ENCODE measurements around the gene RARS1. TPM values are rescaled to one million over a fixed set of nuclear protein-coding genes. Genes with fewer than 3 reads are reported as not detected.
"Not testable (repeated sequence)": the region's sequence is repeated elsewhere in the genome, so short reads cannot be mapped to it uniquely, and the experiment has no call there.

The RARS1 gene
- total and polyA plus RNA-seq, 3 experiments from 2014 or later, result 24.6 to 144 (median 144) TPM

DNA sequence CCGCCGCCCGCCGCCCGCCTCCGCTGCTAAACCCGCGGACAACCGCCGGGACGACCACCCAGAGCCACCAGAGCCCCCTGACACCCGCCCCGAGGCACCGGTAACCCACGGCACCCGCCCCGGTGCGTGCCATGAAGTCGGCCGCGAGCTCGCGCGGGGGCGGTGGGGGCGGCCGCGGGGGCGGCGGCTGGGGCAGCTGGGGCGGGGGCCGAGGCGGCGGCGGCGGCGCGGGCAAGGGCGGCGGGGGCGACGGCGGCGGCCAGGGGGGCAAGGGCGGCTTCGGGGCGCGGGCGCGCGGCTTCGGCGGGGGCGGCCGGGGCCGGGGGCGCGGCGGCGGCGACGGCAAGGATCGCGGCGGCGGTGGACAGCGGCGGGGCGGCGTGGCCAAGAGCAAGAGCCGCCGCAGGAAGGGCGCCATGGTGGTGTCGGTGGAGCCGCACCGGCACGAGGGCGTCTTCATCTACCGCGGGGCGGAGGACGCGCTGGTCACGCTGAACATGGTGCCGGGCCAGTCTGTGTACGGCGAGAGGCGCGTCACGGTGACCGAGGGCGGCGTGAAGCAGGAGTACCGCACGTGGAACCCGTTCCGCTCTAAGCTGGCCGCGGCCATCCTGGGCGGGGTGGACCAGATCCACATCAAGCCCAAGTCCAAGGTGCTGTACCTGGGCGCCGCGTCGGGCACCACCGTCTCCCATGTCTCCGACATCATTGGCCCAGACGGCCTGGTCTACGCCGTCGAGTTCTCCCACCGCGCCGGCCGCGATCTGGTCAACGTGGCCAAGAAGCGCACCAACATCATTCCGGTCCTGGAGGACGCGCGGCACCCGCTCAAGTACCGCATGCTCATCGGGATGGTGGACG, 43.3 kb downstream of the RARS1 start:
- H3K27ac ChIP-seq (ENCODE audit: low read depth, low read length), result no peak overlapping the region
- H3K4me3 ChIP-seq (ENCODE audit: low read length), result no peak overlapping the region
- Mint-ChIP-seq H3K4me3 (peak overlapping the region in 6 of 7 donors; percentile 32 to 79 (median 64)), H3K27me3 (peaks cover 39 to 52% of the 10 kb centered on the region in 2 donors), H3K27ac (no peak overlapping the region), H3K9me3 (peaks cover 0 to 6% (median 0%) of the 10 kb centered on the region in 5 donors), H3K4me1 (peaks cover 8 to 15% (median 9%) of the 10 kb centered on the region in 3 donors), H3K36me3 (no peaks in the 10 kb centered on the region)
- H3K36me3 ChIP-seq (ENCODE audit: insufficient read depth, low read length), result no peaks in the 10 kb centered on the region
- no peaks in the 10 kb centered on the region for H3K4me1 ChIP-seq (ENCODE audit: insufficient read depth, low read length)
- ChIA-PET POLR2A (no interaction called here), CTCF (no interaction called here)
- DNase-seq, result no peak
- H3K9me3 ChIP-seq (ENCODE audit: low read length), result no peaks in the 10 kb centered on the region
- peaks cover 18% of the 10 kb centered on the region for H3K27me3 ChIP-seq (ENCODE audit: insufficient read depth, low read length, poor library complexity, severe bottlenecking)

GRCh38 chr5:168530621-168531150, 44.4 kb downstream of the RARS1 start:
- no peak overlapping the region for H3K27ac ChIP-seq (ENCODE audit: low read depth, low read length)
- no peaks in the 10 kb centered on the region for H3K36me3 Mint-ChIP-seq
- H3K27me3 Mint-ChIP-seq, result peaks cover 43 to 58% of the 10 kb centered on the region in 2 donors
- H3K4me3 ChIP-seq (ENCODE audit: low read length), result no peak overlapping the region
- H3K27me3 ChIP-seq (ENCODE audit: insufficient read depth, low read length, poor library complexity, severe bottlenecking), result peaks cover 18% of the 10 kb centered on the region
- CTCF ChIA-PET, result no interaction called here
- POLR2A ChIA-PET, result no interaction called here
- peaks cover 8 to 15% (median 9%) of the 10 kb centered on the region in 3 donors for H3K4me1 Mint-ChIP-seq
- no peaks in the 10 kb centered on the region for H3K36me3 ChIP-seq (ENCODE audit: insufficient read depth, low read length)
- peaks cover 0 to 6% (median 0%) of the 10 kb centered on the region in 5 donors for H3K9me3 Mint-ChIP-seq
- H3K27ac Mint-ChIP-seq, result no peak overlapping the region
- peak overlapping the region in 4 of 7 donors; percentile 30 to 72 (median 64) for H3K4me3 Mint-ChIP-seq
- no peaks in the 10 kb centered on the region for H3K4me1 ChIP-seq (ENCODE audit: insufficient read depth, low read length)
- no peaks in the 10 kb centered on the region for H3K9me3 ChIP-seq (ENCODE audit: low read length)
- no peak for DNase-seq

DNA sequence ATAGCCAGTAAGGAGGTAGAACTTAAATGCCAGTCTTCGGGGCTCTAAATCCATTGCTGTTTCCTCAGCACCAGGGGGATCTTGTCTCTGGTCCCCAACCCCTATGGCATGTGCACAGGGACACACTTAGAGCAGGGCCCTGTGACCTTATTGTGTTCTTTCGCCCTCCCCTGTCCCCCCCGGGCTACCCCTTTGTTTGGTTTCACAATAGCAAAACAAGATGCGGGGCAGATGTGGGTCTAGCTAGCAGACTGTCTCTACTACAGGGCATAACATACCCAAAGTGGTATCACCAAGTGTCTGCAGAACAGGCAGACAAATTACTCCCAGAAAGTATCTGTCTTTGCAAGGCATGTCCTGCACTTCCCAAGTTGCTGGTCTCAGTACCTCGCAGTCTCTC, 44.9 kb downstream of the RARS1 start:
- peaks cover 43 to 59% of the 10 kb centered on the region in 2 donors for H3K27me3 Mint-ChIP-seq
- H3K4me3 Mint-ChIP-seq, result no peak overlapping the region
- CTCF ChIA-PET, result no interaction called here
- no peaks in the 10 kb centered on the region for H3K9me3 ChIP-seq (ENCODE audit: low read length)
- H3K4me3 ChIP-seq (ENCODE audit: low read length), result no peak overlapping the region
- H3K36me3 Mint-ChIP-seq, result no peaks in the 10 kb centered on the region
- H3K9me3 Mint-ChIP-seq, result peaks cover 0 to 6% (median 0%) of the 10 kb centered on the region in 5 donors
- POLR2A ChIA-PET, result no interaction called here
- no peaks in the 10 kb centered on the region for H3K36me3 ChIP-seq (ENCODE audit: insufficient read depth, low read length)
- H3K27ac Mint-ChIP-seq, result no peak overlapping the region
- no peaks in the 10 kb centered on the region for H3K4me1 ChIP-seq (ENCODE audit: insufficient read depth, low read length)
- peaks cover 8 to 15% (median 9%) of the 10 kb centered on the region in 3 donors for H3K4me1 Mint-ChIP-seq
- DNase-seq, result no peak
- H3K27ac ChIP-seq (ENCODE audit: low read depth, low read length), result no peak overlapping the region
- H3K27me3 ChIP-seq (ENCODE audit: insufficient read depth, low read length, poor library complexity, severe bottlenecking), result peaks cover 18% of the 10 kb centered on the region

DNA sequence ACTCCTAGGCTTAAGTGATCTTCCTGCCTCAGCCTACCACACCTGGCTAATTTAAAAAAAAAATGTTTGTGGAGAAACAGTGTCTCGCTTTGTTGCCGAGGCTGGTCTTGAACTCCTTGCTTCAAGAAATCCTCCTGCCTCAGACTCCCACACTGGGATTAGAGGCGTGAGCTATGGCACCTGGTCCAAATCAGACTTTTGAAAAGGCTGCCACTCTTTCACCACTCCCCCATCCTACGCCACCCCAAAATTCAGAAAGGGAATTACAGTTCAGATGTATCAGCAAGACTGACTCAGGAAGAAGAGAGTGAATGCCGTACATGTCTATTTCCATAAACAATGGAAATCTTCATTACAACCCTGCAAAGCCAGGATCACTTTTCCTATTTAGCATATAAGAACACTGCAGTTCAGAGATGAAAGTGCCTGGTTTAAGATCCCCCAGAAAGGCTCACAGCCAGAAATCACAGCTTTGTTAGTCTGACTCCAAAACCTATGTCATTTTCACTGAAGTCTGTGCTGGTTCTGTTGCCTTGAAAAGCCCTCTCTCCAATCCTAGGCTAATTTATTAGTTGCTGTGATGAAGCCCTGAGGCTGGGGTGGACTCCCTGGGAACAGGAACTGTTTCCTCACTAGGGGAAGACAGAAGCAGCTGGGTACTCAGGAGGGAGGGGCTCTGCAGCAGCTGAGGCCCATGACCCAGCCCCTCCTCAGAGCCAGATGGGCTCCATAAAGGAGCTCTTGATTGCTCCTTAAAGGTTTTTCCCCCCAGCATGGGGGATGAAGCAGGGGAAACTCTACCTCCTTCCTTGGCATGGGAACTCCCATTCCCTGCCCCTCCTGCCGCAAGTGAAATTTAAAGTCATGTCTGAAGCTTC, 46.0 kb downstream of the RARS1 start:
- Histone ChIP-seq H3K9me3 (ENCODE audit: low read length) (no peaks in the 10 kb centered on the region), H3K36me3 (ENCODE audit: insufficient read depth, low read length) (no peaks in the 10 kb centered on the region), H3K4me3 (ENCODE audit: low read length) (no peak overlapping the region), H3K4me1 (ENCODE audit: insufficient read depth, low read length) (no peaks in the 10 kb centered on the region), H3K27me3 (ENCODE audit: insufficient read depth, low read length, poor library complexity, severe bottlenecking) (peaks cover 18% of the 10 kb centered on the region), H3K27ac (ENCODE audit: low read depth, low read length) (no peak overlapping the region)
- no peaks in the 10 kb centered on the region for H3K36me3 Mint-ChIP-seq
- no peak overlapping the region for H3K4me3 Mint-ChIP-seq
- peaks cover 8 to 15% (median 9%) of the 10 kb centered on the region in 3 donors for H3K4me1 Mint-ChIP-seq
- DNase-seq, result no peak
- peaks cover 43 to 59% of the 10 kb centered on the region in 2 donors for H3K27me3 Mint-ChIP-seq
- no peak overlapping the region for H3K27ac Mint-ChIP-seq
- peaks cover 0 to 6% (median 0%) of the 10 kb centered on the region in 5 donors for H3K9me3 Mint-ChIP-seq
- POLR2A ChIA-PET, result no interaction called here
- CTCF ChIA-PET, result no interaction called here

DNA sequence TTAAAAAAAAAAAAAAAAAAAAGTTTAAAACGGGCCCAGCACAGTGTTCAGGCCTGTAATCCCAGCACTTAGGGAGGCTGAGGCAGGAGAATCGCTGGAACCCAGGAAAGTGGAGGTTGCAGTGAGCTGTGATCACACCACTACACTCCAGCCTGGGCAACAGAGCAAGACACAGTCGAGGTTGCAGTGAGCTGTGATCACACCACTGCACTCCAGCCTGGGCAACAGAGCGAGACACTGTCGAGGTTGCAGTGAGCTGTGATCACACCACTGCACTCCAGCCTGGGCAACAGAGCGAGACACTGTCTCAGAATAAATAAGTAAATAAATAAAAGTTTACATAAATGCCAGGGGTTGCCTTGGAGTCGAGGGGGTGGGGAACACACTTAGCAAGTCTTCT, 48.1 kb downstream of the RARS1 start:
- DNase-seq; H3K36me3 Mint-ChIP-seq; H3K4me3 ChIP-seq (ENCODE audit: low read length); H3K27ac Mint-ChIP-seq; H3K4me1 ChIP-seq (ENCODE audit: insufficient read depth, low read length); H3K4me3 Mint-ChIP-seq; H3K36me3 ChIP-seq (ENCODE audit: insufficient read depth, low read length); H3K27ac ChIP-seq (ENCODE audit: low read depth, low read length); H3K9me3 ChIP-seq (ENCODE audit: low read length); H3K9me3 Mint-ChIP-seq; POLR2A ChIA-PET: not testable (repeated sequence)
- Mint-ChIP-seq H3K4me1 (peaks cover 3 to 10% (median 5%) of the 10 kb centered on the region in 3 donors), H3K27me3 (peaks cover 31 to 45% of the 10 kb centered on the region in 2 donors)
- CTCF ChIA-PET, result interaction anchor here (0.7 kb wide), 1 partner anchor 8 kb away, joined by 3 read pairs; no protein-coding TSS in a partner anchor
- peaks cover 12% of the 10 kb centered on the region for H3K27me3 ChIP-seq (ENCODE audit: insufficient read depth, low read length, poor library complexity, severe bottlenecking)

DNA sequence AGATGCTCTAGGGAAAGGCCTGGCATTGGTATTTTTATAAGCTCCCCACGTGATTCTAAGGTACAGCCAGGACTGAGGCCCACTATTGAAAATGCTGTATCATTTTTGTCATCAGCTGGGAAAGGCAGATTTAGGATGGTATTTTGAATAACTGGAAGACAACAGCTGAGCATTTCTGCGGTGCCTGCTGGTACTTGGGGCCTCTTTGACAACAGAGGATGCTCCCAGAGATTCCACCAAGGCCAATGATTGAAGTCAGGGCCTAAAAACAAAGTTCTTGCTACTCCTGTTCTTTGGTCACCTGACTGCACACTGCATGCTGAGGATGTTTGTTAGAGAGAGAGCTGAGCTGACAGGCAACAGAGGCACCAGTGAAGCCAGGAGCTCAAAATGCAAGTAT, 50.9 kb downstream of the RARS1 start:
- H3K4me1 Mint-ChIP-seq, result no peaks in the 10 kb centered on the region
- H3K27me3 ChIP-seq (ENCODE audit: insufficient read depth, low read length, poor library complexity, severe bottlenecking), result no peaks in the 10 kb centered on the region
- DNase-seq, result no peak
- peaks cover 21 to 22% of the 10 kb centered on the region in 2 donors for H3K27me3 Mint-ChIP-seq
- H3K27ac Mint-ChIP-seq, result no peak overlapping the region
- no peak overlapping the region for H3K27ac ChIP-seq (ENCODE audit: low read depth, low read length)
- no peaks in the 10 kb centered on the region for H3K36me3 Mint-ChIP-seq
- POLR2A ChIA-PET, result no interaction called here
- H3K4me3 Mint-ChIP-seq, result no peak overlapping the region
- H3K4me3 ChIP-seq (ENCODE audit: low read length), result no peak overlapping the region
- CTCF ChIA-PET, result no interaction called here
- no peaks in the 10 kb centered on the region for H3K4me1 ChIP-seq (ENCODE audit: insufficient read depth, low read length)
- H3K9me3 ChIP-seq (ENCODE audit: low read length), result no peaks in the 10 kb centered on the region
- peaks cover 0 to 10% (median 5%) of the 10 kb centered on the region in 5 donors for H3K9me3 Mint-ChIP-seq
- no peaks in the 10 kb centered on the region for H3K36me3 ChIP-seq (ENCODE audit: insufficient read depth, low read length)

- CTCF ChIA-PET, result no interaction called here
- H3K4me3 Mint-ChIP-seq, result no peak overlapping the region
- Histone ChIP-seq H3K27ac (ENCODE audit: low read depth, low read length) (no peak overlapping the region), H3K4me1 (ENCODE audit: insufficient read depth, low read length) (no peaks in the 10 kb centered on the region), H3K27me3 (ENCODE audit: insufficient read depth, low read length, poor library complexity, severe bottlenecking) (no peaks in the 10 kb centered on the region), H3K4me3 (ENCODE audit: low read length) (no peak overlapping the region), H3K9me3 (ENCODE audit: low read length) (no peaks in the 10 kb centered on the region), H3K36me3 (ENCODE audit: insufficient read depth, low read length) (peaks cover 8% of the 10 kb centered on the region)
- peaks cover 4 to 14% (median 9%) of the 10 kb centered on the region in 3 donors for H3K4me1 Mint-ChIP-seq
- peaks cover 0 to 7% (median 0%) of the 10 kb centered on the region in 5 donors for H3K9me3 Mint-ChIP-seq
- peaks cover 31 to 53% (median 43%) of the 10 kb centered on the region in 3 donors for H3K36me3 Mint-ChIP-seq
- POLR2A ChIA-PET, result no interaction called here
- H3K27ac Mint-ChIP-seq, result no peak overlapping the region
- DNase-seq, result no peak
- H3K27me3 Mint-ChIP-seq, result no peaks in the 10 kb centered on the region
Measured at GRCh38 chr5:168549554-168549953, 63.3 kb downstream of the RARS1 start.

GRCh38 chr5:168550656-168551055, 64.4 kb downstream of the RARS1 start:
- no peak overlapping the region for H3K27ac Mint-ChIP-seq
- ChIA-PET CTCF (no interaction called here), POLR2A (no interaction called here)
- peaks cover 30 to 59% (median 38%) of the 10 kb centered on the region in 3 donors for H3K36me3 Mint-ChIP-seq
- H3K36me3 ChIP-seq (ENCODE audit: insufficient read depth, low read length), result peaks cover 8% of the 10 kb centered on the region
- H3K4me3 ChIP-seq (ENCODE audit: low read length), result no peak overlapping the region
- no peaks in the 10 kb centered on the region for H3K27me3 ChIP-seq (ENCODE audit: insufficient read depth, low read length, poor library complexity, severe bottlenecking)
- H3K9me3 Mint-ChIP-seq, result peaks cover 0 to 5% (median 0%) of the 10 kb centered on the region in 5 donors
- DNase-seq, result no peak
- peaks cover 4 to 14% (median 9%) of the 10 kb centered on the region in 3 donors for H3K4me1 Mint-ChIP-seq
- no peak overlapping the region for H3K4me3 Mint-ChIP-seq
- H3K27ac ChIP-seq (ENCODE audit: low read depth, low read length), result no peak overlapping the region
- H3K4me1 ChIP-seq (ENCODE audit: insufficient read depth, low read length), result no peaks in the 10 kb centered on the region
- H3K9me3 ChIP-seq (ENCODE audit: low read length), result no peaks in the 10 kb centered on the region
- no peaks in the 10 kb centered on the region for H3K27me3 Mint-ChIP-seq

All from CD8-positive, alpha-beta memory T cell (primary cell).